ENCODE measurements around the gene NUDT6. TPM values are rescaled to one million over a fixed set of nuclear protein-coding genes. Genes with fewer than 3 reads are reported as not detected.

NUDT6 gene
- total RNA-seq, 1 experiment from 2014 or later, result 4.0 TPM

DNA sequence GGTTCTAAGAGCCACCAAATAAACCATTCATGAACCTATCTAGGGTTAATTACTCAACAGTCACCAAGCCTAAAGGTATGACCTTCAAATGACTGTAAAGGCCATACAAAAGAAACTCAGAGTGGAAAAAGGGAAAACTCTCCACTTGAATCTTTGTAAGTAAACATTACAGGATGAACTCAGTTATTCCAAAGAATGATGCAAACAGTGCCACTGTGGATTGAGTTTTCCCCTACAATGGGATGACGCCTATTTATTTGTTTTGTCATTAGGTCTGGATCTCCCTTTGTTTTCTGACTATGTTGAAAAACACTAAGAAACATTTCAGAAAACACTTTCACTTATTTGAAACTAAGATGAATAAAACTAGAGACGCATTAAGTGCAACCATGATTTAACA, 12.7 kb downstream of the NUDT6 start:
- Histone ChIP-seq H3K4me1 (ENCODE audit: insufficient read depth, low read length) (no peaks in the 10 kb centered on the region), H4K20me1 (ENCODE audit: control insufficient read depth, insufficient read depth, insufficient read length) (no peaks in the 10 kb centered on the region), H4K8ac (replicated peaks; ENCODE audit: insufficient read length, low read depth, low read length) (no peak overlapping the region), H3K4me2 (ENCODE audit: insufficient read depth, insufficient read length, low read length) (no peak overlapping the region), H4K91ac (ENCODE audit: insufficient read length, low read depth, low read length) (no peak overlapping the region), H4K5ac (ENCODE audit: insufficient read length, low read depth, low read length) (no peak overlapping the region), H3K23ac (ENCODE audit: insufficient read length, low read depth, low read length) (no peak overlapping the region), H2BK20ac (ENCODE audit: low read depth, low read length, poor library complexity, severe bottlenecking) (no peak overlapping the region), H2BK12ac (ENCODE audit: insufficient read length, low read depth, low read length) (no peak overlapping the region), H3K27me3 (ENCODE audit: insufficient read depth, low read length) (no peaks in the 10 kb centered on the region), H3K56ac (ENCODE audit: insufficient read length, low read depth, low read length) (no peak overlapping the region), H3K14ac (ENCODE audit: insufficient read depth, low read length) (no peak overlapping the region), H2BK15ac (ENCODE audit: low read depth, low read length) (no peak overlapping the region), H2BK5ac (ENCODE audit: insufficient read length, low read length) (no peak overlapping the region), H2AFZ (ENCODE audit: low read length) (no peak overlapping the region), H3K9me3 (ENCODE audit: control insufficient read depth, low read depth, low read length) (no peaks in the 10 kb centered on the region), H3K79me2 (ENCODE audit: insufficient read depth, low read length) (no peaks in the 10 kb centered on the region), H2BK120ac (ENCODE audit: low read depth, low read length, poor library complexity, severe bottlenecking) (no peak overlapping the region), H3K18ac (ENCODE audit: insufficient read length, low read depth, low read length) (no peak overlapping the region), H3T11ph (ENCODE audit: low read length) (no peak overlapping the region), H3K4ac (ENCODE audit: low read depth, low read length) (no peak overlapping the region), H3K27ac (ENCODE audit: insufficient read length, low read depth, low read length) (no peak overlapping the region), H2AK5ac (ENCODE audit: insufficient read length, low read length) (no peak overlapping the region), H3K23me2 (ENCODE audit: insufficient read length, low read depth, low read length, poor library complexity, severe bottlenecking) (no peaks in the 10 kb centered on the region), H3K79me1 (ENCODE audit: insufficient read depth, low read depth, low read length, poor library complexity, severe bottlenecking) (no peaks in the 10 kb centered on the region), H3K9ac (ENCODE audit: extremely low read depth, insufficient read length, low read length) (no peak overlapping the region)
- no peak for TF ChIP-seq CTCF (conservative IDR thresholded peaks at IDR 0.05)
- H3K9me3 Mint-ChIP-seq, result no peaks in the 10 kb centered on the region; a peak in 1 of 5 replicates
- no CpG with 5 or more reads among the region's 2 CpGs for WGBS (ENCODE audit: extremely low coverage, insufficient read length, low lambda C conversion rate)
- no peak for DNase-seq
- no peak overlapping the region for H3K27ac Mint-ChIP-seq
- no peaks in the 10 kb centered on the region for H3K27me3 Mint-ChIP-seq (ENCODE audit: low read depth)
- no peak overlapping the region for H3K4me3 Mint-ChIP-seq
- peaks cover 6 to 9% (median 6%) of the 10 kb centered on the region in 3 experiments; a peak in 6 of 7 replicates for H3K36me3 Mint-ChIP-seq (ENCODE audit: insufficient read depth in 1 of 3, low read depth in 3 of 3)
- H3K4me1 Mint-ChIP-seq, result peaks cover 6 to 15% of the 10 kb centered on the region in 2 experiments
